HCT116 (cell line): ENCODE results near the gene TARS3.

ENCODE experiments used
- CEBPB ChIP-seq: IDR thresholded peaks from 2 replicates; pipeline ENCODE4 v1.6.1; 2012; ENCODE audit warnings: low read depth
- EZH2phosphoT487 ChIP-seq: fragments of 200-600 bp; IDR thresholded peaks from 2 replicates; pipeline ENCODE4 v1.6.1; 2018; ENCODE audit warnings: antibody characterized with exemption, borderline replicate concordance
- FOSL1 ChIP-seq: IDR thresholded peaks from 2 replicates; pipeline ENCODE4 v1.6.1; 2012; ENCODE audit warnings: low read depth
- POLR2A ChIP-seq: IDR thresholded peaks from 2 replicates; pipeline ENCODE4 v1.7.0; 2011; ENCODE audit warnings: borderline replicate concordance; ENCODE audit not compliant: insufficient read depth, insufficient read length; ENCODE audit errors: extremely low read depth
- RAD21 ChIP-seq: IDR thresholded peaks from 2 replicates; pipeline ENCODE4 v1.6.1; 2012; ENCODE audit warnings: low read depth, mild to moderate bottlenecking
- SP1 ChIP-seq: IDR thresholded peaks from 2 replicates; pipeline ENCODE4 v1.6.1; 2012; ENCODE audit warnings: low read depth
- TF ChIP-seq, protein P1 (sequence below), 3 experiments: fragments of 200-600 bp in 1 of 3; sonication (generic) in 1 of 3; IDR thresholded peaks in 2 of 3; conservative IDR thresholded peaks in 1 of 3; 2 replicates each; pipeline ENCODE4 v1.5.1; 2012 to 2017; ENCODE audit warnings: low read depth in 2 of 3, low read length in 2 of 3, antibody characterized with exemption in 1 of 3, borderline replicate concordance in 1 of 3, control low read depth in 1 of 3, mild to moderate bottlenecking in 1 of 3, mixed read lengths in 1 of 3, mixed run types in 1 of 3, moderate library complexity in 1 of 3; ENCODE audit not compliant: insufficient read depth in 1 of 3
- TF ChIP-seq, protein P2 (sequence below): IDR thresholded peaks from 2 replicates; pipeline ENCODE4 v1.6.1; 2011; ENCODE audit warnings: mild to moderate bottlenecking, low read length, moderate library complexity; ENCODE audit not compliant: insufficient replicate concordance; ENCODE audit errors: extremely low read depth

- TF ChIP-seq, protein P1, sequence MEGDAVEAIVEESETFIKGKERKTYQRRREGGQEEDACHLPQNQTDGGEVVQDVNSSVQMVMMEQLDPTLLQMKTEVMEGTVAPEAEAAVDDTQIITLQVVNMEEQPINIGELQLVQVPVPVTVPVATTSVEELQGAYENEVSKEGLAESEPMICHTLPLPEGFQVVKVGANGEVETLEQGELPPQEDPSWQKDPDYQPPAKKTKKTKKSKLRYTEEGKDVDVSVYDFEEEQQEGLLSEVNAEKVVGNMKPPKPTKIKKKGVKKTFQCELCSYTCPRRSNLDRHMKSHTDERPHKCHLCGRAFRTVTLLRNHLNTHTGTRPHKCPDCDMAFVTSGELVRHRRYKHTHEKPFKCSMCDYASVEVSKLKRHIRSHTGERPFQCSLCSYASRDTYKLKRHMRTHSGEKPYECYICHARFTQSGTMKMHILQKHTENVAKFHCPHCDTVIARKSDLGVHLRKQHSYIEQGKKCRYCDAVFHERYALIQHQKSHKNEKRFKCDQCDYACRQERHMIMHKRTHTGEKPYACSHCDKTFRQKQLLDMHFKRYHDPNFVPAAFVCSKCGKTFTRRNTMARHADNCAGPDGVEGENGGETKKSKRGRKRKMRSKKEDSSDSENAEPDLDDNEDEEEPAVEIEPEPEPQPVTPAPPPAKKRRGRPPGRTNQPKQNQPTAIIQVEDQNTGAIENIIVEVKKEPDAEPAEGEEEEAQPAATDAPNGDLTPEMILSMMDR (IDR thresholded peaks at IDR 0.05 in 2 of 3, conservative IDR thresholded peaks at IDR 0.05 in 1 of 3; ENCODE audit: borderline replicate concordance in 1 of 3, insufficient read depth in 1 of 3, low read depth in 2 of 3, low read length in 2 of 3), result no peak
- TF ChIP-seq POLR2A (no peak), CEBPB (no peak), SP1 (no peak), RAD21 (no peak), EZH2phosphoT487 (no peak), FOSL1 (no peak)
- TF ChIP-seq, protein P2, sequence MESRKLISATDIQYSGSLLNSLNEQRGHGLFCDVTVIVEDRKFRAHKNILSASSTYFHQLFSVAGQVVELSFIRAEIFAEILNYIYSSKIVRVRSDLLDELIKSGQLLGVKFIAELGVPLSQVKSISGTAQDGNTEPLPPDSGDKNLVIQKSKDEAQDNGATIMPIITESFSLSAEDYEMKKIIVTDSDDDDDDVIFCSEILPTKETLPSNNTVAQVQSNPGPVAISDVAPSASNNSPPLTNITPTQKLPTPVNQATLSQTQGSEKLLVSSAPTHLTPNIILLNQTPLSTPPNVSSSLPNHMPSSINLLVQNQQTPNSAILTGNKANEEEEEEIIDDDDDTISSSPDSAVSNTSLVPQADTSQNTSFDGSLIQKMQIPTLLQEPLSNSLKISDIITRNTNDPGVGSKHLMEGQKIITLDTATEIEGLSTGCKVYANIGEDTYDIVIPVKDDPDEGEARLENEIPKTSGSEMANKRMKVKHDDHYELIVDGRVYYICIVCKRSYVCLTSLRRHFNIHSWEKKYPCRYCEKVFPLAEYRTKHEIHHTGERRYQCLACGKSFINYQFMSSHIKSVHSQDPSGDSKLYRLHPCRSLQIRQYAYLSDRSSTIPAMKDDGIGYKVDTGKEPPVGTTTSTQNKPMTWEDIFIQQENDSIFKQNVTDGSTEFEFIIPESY, result no peak
These were observed 82.4 kb downstream of the TARS3 start for GRCh38 chr15:101641894-101642293.
